IPS-20b (cell line): Measurements from ENCODE around the gene CPNE4.

Experiments
- H3K27ac ChIP-seq: one replicate; pipeline ENCODE4 v1.5.1; 2013; ENCODE audit warnings: low read length
- H3K27me3 ChIP-seq: 2 replicates; pipeline ENCODE4 v1.6.1; 2013; ENCODE audit warnings: mild to moderate bottlenecking, low read length, inconsistent platforms; ENCODE audit not compliant: insufficient read depth
- H3K36me3 ChIP-seq: 2 replicates; pipeline ENCODE4 v1.6.1; 2013; ENCODE audit warnings: low read depth, mild to moderate bottlenecking, inconsistent platforms, low read length, moderate library complexity; ENCODE audit not compliant: insufficient read depth
- H3K4me1 ChIP-seq: 2 replicates; pipeline ENCODE4 v1.6.1; 2013; ENCODE audit warnings: mild to moderate bottlenecking, control low read depth, inconsistent platforms, low read length, moderate library complexity; ENCODE audit not compliant: insufficient read depth
- H3K4me3 ChIP-seq: 2 replicates; pipeline ENCODE4 v1.5.1; 2013; ENCODE audit warnings: mild to moderate bottlenecking, low read length, inconsistent platforms
- H3K9ac ChIP-seq: 2 replicates; pipeline ENCODE4 v1.6.1; 2013; ENCODE audit warnings: low read depth, mild to moderate bottlenecking, inconsistent platforms, low read length, moderate library complexity
- H3K9me3 ChIP-seq: 2 replicates; pipeline ENCODE4 v1.6.1; 2013; ENCODE audit warnings: mild to moderate bottlenecking, low read depth, low read length, inconsistent platforms; ENCODE audit not compliant: insufficient read depth

Gene CPNE4

DNA sequence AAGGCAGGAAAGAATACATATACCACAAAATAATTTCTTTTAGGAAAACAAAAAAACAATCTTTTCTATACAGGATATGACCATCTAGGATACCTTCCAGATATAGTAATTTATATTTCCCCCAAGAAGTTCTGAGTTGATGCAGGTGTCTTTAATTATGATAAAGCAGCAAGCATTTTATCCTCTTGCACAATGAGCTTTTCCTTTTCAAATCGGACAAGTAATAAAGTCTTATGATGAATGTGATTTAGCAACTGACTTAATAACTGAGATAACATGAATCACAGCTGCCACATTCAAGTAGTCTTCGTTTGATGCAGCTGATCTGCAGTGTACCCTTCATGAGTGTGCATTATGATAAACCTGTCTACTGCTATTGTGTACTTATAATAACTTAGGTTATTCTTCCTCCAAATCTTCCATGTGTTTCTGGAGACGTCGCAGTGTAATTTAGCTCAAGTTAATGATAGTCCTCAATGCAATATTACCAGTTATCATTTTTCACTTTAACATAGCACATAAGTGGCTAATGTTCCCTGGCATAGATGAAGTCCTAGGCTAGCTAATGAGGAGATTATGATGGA is 271.7 kb downstream of the CPNE4 start:
- no peaks in the 10 kb centered on the region for H3K36me3 ChIP-seq
- H3K27ac ChIP-seq: no peak overlapping the region
- H3K4me3 ChIP-seq: no peak overlapping the region
- no peak overlapping the region for H3K9ac ChIP-seq
- H3K9me3 ChIP-seq: no peaks in the 10 kb centered on the region
- no peaks in the 10 kb centered on the region for H3K4me1 ChIP-seq
- H3K27me3 ChIP-seq: no peaks in the 10 kb centered on the region

DNA sequence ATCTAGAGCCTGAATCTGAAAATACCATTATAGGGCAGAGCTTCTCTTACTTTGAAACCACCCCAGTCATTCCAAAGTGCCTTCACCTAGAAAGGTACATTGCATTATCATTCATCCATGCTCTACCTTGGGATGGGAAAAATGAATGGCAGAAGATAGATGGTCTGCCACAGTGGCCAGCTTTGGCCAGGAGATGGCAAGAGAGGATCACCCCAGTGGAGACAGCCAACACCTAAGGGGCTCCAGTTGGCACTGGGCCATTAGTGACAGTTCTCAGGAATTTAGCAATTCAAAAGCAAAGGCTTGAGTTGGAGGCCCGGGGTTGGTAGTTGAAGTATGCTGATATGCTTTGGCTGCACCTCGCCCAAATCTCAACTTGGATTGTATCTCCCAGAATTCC is 278.4 kb downstream of the CPNE4 start:
- H3K36me3 ChIP-seq: no peaks in the 10 kb centered on the region
- H3K4me1 ChIP-seq: no peaks in the 10 kb centered on the region
- no peaks in the 10 kb centered on the region for H3K9me3 ChIP-seq
- no peak overlapping the region for H3K9ac ChIP-seq
- H3K4me3 ChIP-seq: no peak overlapping the region
- H3K27ac ChIP-seq: no peak overlapping the region
- H3K27me3 ChIP-seq: no peaks in the 10 kb centered on the region

DNA sequence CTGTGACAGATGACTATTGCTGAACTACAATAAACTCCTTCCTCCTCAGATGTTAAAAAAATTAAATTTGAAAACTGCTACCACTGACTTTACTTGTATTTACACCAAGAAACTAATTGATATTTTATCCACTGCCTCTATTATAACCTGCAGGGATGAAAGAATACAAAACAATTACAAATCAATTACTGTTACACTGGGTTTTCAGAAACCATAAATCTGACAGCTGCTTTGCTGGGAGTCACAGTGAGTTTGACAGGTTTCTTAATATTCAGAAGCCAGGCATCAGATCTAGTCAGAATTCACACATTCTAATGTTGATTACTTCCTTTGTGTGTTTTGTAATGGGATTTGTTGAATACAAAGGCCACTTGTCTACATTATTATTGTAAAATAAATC is 279.4 kb downstream of the CPNE4 start:
- H3K4me3 ChIP-seq: no peak overlapping the region
- H3K9me3 ChIP-seq: no peaks in the 10 kb centered on the region
- no peaks in the 10 kb centered on the region for H3K27me3 ChIP-seq

DNA sequence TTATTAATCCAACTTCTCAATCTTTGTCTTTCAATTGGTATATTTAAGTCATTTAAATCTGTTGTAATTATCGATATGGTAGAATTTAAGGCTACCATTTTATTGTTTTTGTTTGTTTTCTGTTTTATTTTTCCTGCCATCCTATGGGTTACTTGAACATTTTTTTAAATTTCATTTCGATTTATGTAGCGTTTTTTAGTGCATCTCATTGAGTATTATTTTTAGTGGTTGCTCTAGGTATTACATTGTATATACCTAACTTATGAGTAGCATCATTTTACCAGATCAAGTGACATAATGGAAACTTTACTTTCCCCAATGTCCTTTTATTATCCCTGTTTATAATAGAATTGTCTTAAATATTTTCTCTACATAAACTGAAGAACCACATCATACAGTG is 284.6 kb downstream of the CPNE4 start:
- no peak overlapping the region for H3K4me3 ChIP-seq
- H3K9me3 ChIP-seq: no peaks in the 10 kb centered on the region
- no peak overlapping the region for H3K9ac ChIP-seq
- no peaks in the 10 kb centered on the region for H3K36me3 ChIP-seq
- 0 out of 2 replicates have a peak, but pooled peaks cover 5% of the 10 kb centered on the region for H3K4me1 ChIP-seq
- no peaks in the 10 kb centered on the region for H3K27me3 ChIP-seq
- H3K27ac ChIP-seq: no peak overlapping the region

More for the DNA sequence above, 279.4 kb downstream of the CPNE4 start:
- Histone ChIP-seq H3K27ac (no peak overlapping the region), H3K9ac (no peak overlapping the region), H3K36me3 (no peaks in the 10 kb centered on the region), H3K4me1 (no peaks in the 10 kb centered on the region)

DNA sequence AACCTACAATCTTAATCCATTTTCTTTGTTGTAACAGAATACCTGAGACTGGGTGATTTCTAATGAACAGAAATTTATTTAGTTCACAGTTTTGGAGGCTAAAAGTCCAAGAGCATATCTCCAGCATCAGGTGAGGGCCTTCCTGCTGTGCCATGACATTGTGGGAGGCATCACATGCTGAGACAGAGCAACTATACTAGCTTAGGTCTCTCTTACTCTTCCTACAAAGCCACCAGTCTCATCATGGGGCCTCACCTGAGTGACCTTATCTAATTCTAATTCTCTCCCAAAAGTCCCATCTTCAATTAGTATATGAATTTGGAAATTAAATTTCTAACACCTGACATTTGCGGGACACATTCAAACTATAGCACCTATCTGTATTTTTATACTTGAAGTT is 285.0 kb downstream of the CPNE4 start:
- no peaks in the 10 kb centered on the region for H3K27me3 ChIP-seq
- no peak overlapping the region for H3K9ac ChIP-seq
- no peak overlapping the region for H3K4me3 ChIP-seq
- H3K4me1 ChIP-seq: 0 out of 2 replicates have a peak, but pooled peaks cover 5% of the 10 kb centered on the region
- no peaks in the 10 kb centered on the region for H3K9me3 ChIP-seq
- no peaks in the 10 kb centered on the region for H3K36me3 ChIP-seq
- H3K27ac ChIP-seq: no peak overlapping the region

DNA sequence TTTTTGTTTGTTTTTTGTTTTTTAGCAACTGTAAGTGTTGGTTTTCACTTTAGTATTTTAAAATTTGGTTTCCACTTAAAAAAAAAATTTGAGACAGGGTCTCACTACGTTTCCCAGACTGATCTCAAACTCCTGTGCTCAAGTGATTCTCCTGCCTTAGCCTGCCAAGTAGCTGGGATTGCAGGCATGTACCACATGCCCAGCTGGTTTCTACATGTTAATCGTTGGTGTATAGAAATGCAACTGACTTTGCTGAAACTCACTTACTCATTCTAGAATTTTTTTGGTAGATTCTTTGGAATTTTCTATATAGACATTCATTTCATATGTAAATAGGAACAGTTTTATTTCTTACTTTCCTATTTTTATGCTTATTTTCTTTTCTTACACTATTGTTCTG is 287.3 kb downstream of the CPNE4 start:
- Histone ChIP-seq H3K9ac (no peak overlapping the region), H3K9me3 (no peaks in the 10 kb centered on the region), H3K36me3 (no peaks in the 10 kb centered on the region), H3K27ac (no peak overlapping the region), H3K4me1 (0 out of 2 replicates have a peak, but pooled peaks cover 5% of the 10 kb centered on the region), H3K4me3 (no peak overlapping the region), H3K27me3 (no peaks in the 10 kb centered on the region)

DNA sequence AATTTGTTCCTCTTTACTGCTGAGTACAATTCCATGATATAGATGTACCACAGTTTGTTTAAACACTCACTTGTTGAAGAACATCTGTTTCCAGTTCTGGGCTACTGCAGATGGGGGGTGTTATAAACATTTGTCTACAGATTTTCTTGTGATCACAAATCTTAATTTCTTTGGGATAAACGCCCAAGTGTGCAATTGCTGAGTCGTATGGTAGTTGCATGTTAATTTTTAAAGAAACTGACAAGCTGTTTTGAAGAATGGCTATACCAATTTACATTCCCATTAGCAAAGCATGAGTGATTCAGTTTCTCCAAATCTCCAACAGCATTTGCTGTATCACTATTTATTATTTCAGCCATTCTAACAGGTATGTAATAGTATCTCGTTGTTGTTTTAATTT is 290.0 kb downstream of the CPNE4 start:
- Histone ChIP-seq H3K4me1 (0 out of 2 replicates have a peak, but pooled peaks cover 5% of the 10 kb centered on the region), H3K27me3 (no peaks in the 10 kb centered on the region), H3K36me3 (no peaks in the 10 kb centered on the region)

DNA sequence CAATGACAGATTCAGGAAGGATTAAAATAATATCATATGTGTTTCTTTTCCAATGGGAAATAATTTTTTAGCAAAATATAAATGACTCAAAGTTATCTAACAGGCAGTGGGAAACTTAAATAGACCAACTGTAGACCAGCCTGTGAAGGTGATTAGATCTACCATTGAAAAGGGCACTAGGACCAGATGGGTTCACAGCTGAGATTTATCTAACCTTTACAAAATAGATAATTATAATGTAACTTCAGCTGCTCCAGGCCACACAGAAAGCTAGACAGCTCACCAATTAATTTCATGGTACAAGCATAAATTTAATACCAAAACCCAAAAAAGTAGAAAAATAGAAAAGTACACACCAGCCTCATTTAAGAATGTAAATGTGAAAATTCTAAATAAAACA is 291.7 kb downstream of the CPNE4 start:
- H3K9ac ChIP-seq: no peak overlapping the region
- H3K4me1 ChIP-seq: peaks cover 10% of the 10 kb centered on the region
- no peaks in the 10 kb centered on the region for H3K27me3 ChIP-seq
- no peaks in the 10 kb centered on the region for H3K9me3 ChIP-seq
- no peaks in the 10 kb centered on the region for H3K36me3 ChIP-seq
- H3K4me3 ChIP-seq: no peak overlapping the region
- H3K27ac ChIP-seq: no peak overlapping the region

More for the DNA sequence above, 290.0 kb downstream of the CPNE4 start:
- H3K9me3 ChIP-seq: no peaks in the 10 kb centered on the region
- H3K4me3 ChIP-seq: no peak overlapping the region
- no peak overlapping the region for H3K9ac ChIP-seq
- H3K27ac ChIP-seq: no peak overlapping the region

DNA sequence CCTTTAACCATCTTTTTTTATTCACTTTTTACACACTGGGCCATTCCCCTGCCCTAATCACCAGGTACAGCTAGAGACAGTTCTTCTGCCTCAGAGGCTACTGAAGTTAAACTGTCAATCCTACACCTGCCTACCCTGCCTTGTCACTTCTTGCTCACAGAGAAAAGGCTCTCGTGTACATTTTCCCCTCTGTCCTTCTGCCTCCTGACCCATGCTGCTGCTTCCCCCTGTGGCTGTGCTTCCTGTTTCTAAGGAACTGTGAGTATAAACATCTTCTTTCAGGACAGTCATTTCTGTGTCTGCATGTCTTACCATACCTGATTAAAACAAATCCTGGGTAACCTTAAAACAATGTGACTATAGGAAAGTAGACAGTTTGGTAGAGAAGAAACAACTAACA is 295.6 kb downstream of the CPNE4 start:
- Histone ChIP-seq H3K9ac (no peak overlapping the region), H3K4me1 (peaks cover 5% of the 10 kb centered on the region), H3K27ac (no peak overlapping the region), H3K9me3 (no peaks in the 10 kb centered on the region), H3K4me3 (no peak overlapping the region), H3K27me3 (no peaks in the 10 kb centered on the region), H3K36me3 (no peaks in the 10 kb centered on the region)

- Histone ChIP-seq H3K9ac (no peak overlapping the region), H3K36me3 (no peaks in the 10 kb centered on the region), H3K9me3 (no peaks in the 10 kb centered on the region), H3K4me3 (no peak overlapping the region), H3K27me3 (no peaks in the 10 kb centered on the region), H3K27ac (no peak overlapping the region), H3K4me1 (peaks cover 5% of the 10 kb centered on the region)
These were observed 296.7 kb downstream of the CPNE4 start for GRCh38 chr3:131738095-131738494.

DNA sequence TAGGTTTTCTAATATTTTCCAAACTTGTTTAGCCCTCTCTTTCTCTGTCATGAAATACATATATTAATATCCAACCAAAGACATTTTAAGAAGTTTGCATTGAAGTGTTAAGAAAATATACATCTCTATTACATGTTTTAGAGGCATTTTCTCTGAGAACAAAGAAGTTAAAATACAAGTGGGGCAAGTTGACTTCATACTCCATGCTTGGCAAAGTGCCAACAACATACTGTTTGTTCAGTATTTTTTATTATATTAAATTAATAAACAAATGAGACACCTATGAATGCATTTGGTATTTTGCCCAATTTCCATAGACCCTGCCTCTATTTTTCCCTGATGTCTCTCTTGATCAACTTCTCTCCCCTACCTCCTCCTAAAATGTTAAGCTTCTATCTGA is 299.3 kb downstream of the CPNE4 start:
- Histone ChIP-seq H3K4me1 (peaks cover 5% of the 10 kb centered on the region), H3K27ac (no peak overlapping the region), H3K36me3 (no peaks in the 10 kb centered on the region)

DNA sequence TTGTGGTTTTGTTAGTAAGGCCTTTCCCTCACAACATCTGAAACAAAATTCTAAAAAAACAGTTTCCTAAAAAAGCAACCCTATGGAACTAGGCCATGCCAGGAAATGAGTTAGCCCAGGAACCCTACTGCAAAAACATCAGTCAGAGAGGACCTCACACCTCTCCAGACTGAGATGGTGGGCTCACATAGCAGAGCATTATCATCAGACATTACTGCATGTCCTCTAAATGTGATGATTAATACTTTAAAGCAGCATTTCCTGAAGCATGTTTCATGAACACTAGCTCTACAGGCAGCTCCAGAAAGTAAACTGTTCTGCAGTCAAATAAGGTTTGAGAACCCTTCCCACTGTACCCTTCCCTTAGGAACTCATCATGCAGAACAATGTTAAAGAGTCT is 299.7 kb downstream of the CPNE4 start:
- Histone ChIP-seq H3K36me3 (no peaks in the 10 kb centered on the region), H3K9me3 (no peaks in the 10 kb centered on the region), H3K27me3 (no peaks in the 10 kb centered on the region), H3K4me3 (no peak overlapping the region), H3K27ac (no peak overlapping the region), H3K9ac (no peak overlapping the region), H3K4me1 (peaks cover 5% of the 10 kb centered on the region)

More for the DNA sequence above, 299.3 kb downstream of the CPNE4 start:
- no peaks in the 10 kb centered on the region for H3K27me3 ChIP-seq
- no peak overlapping the region for H3K9ac ChIP-seq
- H3K9me3 ChIP-seq: no peaks in the 10 kb centered on the region
- H3K4me3 ChIP-seq: no peak overlapping the region
